Colonic mucosa (tissue), 4 donors: ENCODE measurements around the gene PAPSS2. TPM values are rescaled to one million over a fixed set of nuclear protein-coding genes. Genes with fewer than 3 reads are reported as not detected.
"Not testable (repeated sequence)": the region's sequence is repeated elsewhere in the genome, so short reads cannot be mapped to it uniquely, and the experiment has no call there.

ENCODE experiments used
- DNase-seq: peaks from one replicate; pipeline ENCODE4 v3.0.0-alpha.2; 2020
- H3K27ac ChIP-seq: fragments of 200-600 bp; one replicate; pipeline ENCODE4 v1.8.0; 2021
- H3K27me3 ChIP-seq: fragments of 200-600 bp; one replicate; pipeline ENCODE4 v1.8.0; 2021
- H3K36me3 ChIP-seq: fragments of 200-600 bp; one replicate; pipeline ENCODE4 v1.8.0; 2021
- H3K4me1 ChIP-seq: fragments of 200-600 bp; one replicate; pipeline ENCODE4 v1.8.0; 2021; ENCODE audit warnings: mild to moderate bottlenecking
- H3K4me3 ChIP-seq: fragments of 200-600 bp; one replicate; pipeline ENCODE4 v1.8.0; 2021
- H3K9ac ChIP-seq, 2 donors: one replicate each; pipeline ENCODE4 v1.7.0; 2013; ENCODE audit warnings: control low read depth in 2 of 2, low read depth in 2 of 2, low read length in 2 of 2
- H3K9me3 ChIP-seq: fragments of 200-600 bp; one replicate; pipeline ENCODE4 v1.8.0; 2021
- CTCF ChIP-seq: fragments of 200-600 bp; IDR thresholded peaks from one replicate; pipeline ENCODE4 v1.8.0; 2022; ENCODE audit warnings: antibody characterized with exemption, mild to moderate bottlenecking
- intact Hi-C: fragments of 100-400 bp; cut with DNase I; formaldehyde crosslinking; loops from one replicate; pipeline ENCODE4 v1.14.1; 2022
- total RNA-seq, 2 donors: library from RNA; stranded (reverse); fragmentation: NEBNext Ultra II Directional in 1 of 2; extraction: Animal tissue kit (Norgen Biotek cat#: 25700) in 1 of 2; gene quantifications; one replicate each; pipeline ENCODE4 v1.2.1, GENCODE V29; 2021
- donor health status: healthy.
- donor health status: DM: no; HTN: no; CAD: no.
- donor health status: DM: no; HTN: no; CAD: no.

The PAPSS2 gene
- 100 to 1,000 TPM; 279 to 310 TPM for total RNA-seq

- Histone ChIP-seq H3K4me1 (no peaks in the 10 kb centered on the region), H3K9me3 (no peaks in the 10 kb centered on the region), H3K4me3 (peak within 1 kb of the TSS; percentile 86), H3K27me3 (no peaks in the 10 kb centered on the region), H3K27ac (peak within 1 kb of the TSS; percentile 86), H3K36me3 (no peaks in the 10 kb centered on the region), H3K9ac (peak within 1 kb of the TSS; percentile 90 to 93)
- intact Hi-C loops, result loop anchor here (5.0 to 10.0 kb wide), 2 partner anchors 112 to 125 kb away; no protein-coding TSS in a partner anchor
- peak; percentile 72 for DNase-seq
- no peak for TF ChIP-seq CTCF
These were observed at the start of gene PAPSS2 for GRCh38 chr10:87659571-87660483. Gene PAPSS2 (plus strand): TSS chr10:87659878. CDS start chr10:87659982, 104 bp downstream.

DNA sequence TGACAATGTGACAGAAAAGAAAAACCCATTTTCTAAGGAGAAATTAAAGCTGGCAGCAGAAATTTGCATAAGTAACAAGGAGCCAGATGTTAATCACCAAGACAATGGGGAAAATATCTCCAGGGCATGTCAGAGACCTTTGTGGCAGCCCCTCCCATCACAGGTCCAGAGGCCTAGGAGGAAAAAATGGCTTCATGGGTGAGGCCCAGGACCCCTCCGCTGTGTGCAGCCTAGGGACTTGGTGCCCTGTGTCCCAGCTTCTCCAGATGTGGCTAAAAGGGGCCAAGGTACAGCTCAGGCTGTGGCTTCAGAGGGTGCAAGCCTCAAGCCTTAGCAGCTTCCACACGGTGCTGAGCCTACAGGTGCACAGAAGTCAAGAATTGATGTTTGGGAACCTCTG is 48.3 kb upstream of the PAPSS2 start:
- H3K4me3 ChIP-seq, H3K4me1 ChIP-seq, intact Hi-C loops, H3K9me3 ChIP-seq, H3K9ac ChIP-seq, DNase-seq, H3K27me3 ChIP-seq, H3K27ac ChIP-seq, H3K36me3 ChIP-seq: not testable (repeated sequence)

DNA sequence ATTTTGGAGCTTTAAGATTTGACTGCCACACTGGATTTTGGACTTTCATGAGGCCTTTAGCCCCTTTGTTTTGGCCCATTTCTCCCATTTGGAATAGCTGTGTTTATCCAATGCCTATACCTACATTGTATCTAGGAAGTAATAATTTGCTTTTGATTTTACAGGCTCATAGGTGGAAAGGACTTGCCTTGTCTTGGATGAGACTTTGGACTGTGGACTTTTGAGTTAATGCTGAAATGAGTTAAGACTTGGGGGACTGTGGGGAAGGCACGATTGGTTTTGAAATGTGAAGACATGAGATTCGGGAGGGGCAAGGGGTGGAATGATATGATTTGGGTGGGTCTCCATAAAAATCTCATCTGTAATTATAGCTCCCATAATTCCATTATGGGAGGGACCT is 47.6 kb upstream of the PAPSS2 start:
- DNase-seq, result no peak
- intact Hi-C loops, result no loop called here
- peak overlapping the region; percentile 24 for H3K27ac ChIP-seq

GRCh38 chr10:87613751-87614150 is 45.9 kb upstream of the PAPSS2 start:
- Histone ChIP-seq H3K9ac (no peak overlapping the region), H3K4me3 (no peak overlapping the region), H3K27me3 (no peaks in the 10 kb centered on the region), H3K27ac (no peak overlapping the region), H3K36me3 (no peaks in the 10 kb centered on the region), H3K4me1 (no peaks in the 10 kb centered on the region), H3K9me3 (no peaks in the 10 kb centered on the region)
- TF ChIP-seq CTCF, result no peak
- DNase-seq, result no peak
- intact Hi-C loops, result no loop called here

More for the DNA sequence above, 47.6 kb upstream of the PAPSS2 start:
- Histone ChIP-seq H3K27me3 (no peaks in the 10 kb centered on the region), H3K9ac (no peak overlapping the region), H3K4me3 (no peak overlapping the region), H3K36me3 (no peaks in the 10 kb centered on the region), H3K9me3 (no peaks in the 10 kb centered on the region), H3K4me1 (no peaks in the 10 kb centered on the region)
- no peak for TF ChIP-seq CTCF

- Histone ChIP-seq H3K4me1 (no peaks in the 10 kb centered on the region), H3K9ac (no peak overlapping the region), H3K27ac (no peak overlapping the region), H3K27me3 (no peaks in the 10 kb centered on the region), H3K4me3 (no peak overlapping the region), H3K36me3 (no peaks in the 10 kb centered on the region), H3K9me3 (no peaks in the 10 kb centered on the region)
- DNase-seq, result no peak
- intact Hi-C loops, result no loop called here
- no peak for TF ChIP-seq CTCF
These were observed 43.8 kb upstream of the PAPSS2 start for GRCh38 chr10:87615856-87616255.

- Histone ChIP-seq H3K9ac (no peak overlapping the region), H3K4me1 (no peaks in the 10 kb centered on the region), H3K4me3 (no peak overlapping the region), H3K36me3 (no peaks in the 10 kb centered on the region), H3K9me3 (no peaks in the 10 kb centered on the region), H3K27me3 (no peaks in the 10 kb centered on the region), H3K27ac (no peak overlapping the region)
- DNase-seq, result no peak
- TF ChIP-seq CTCF, result no peak
- intact Hi-C loops, result no loop called here
These were observed 42.2 kb upstream of the PAPSS2 start for GRCh38 chr10:87617503-87617902.
